Uterus (tissue), 4 donors: ENCODE data around the gene EXOC1. TPM values are rescaled to one million over a fixed set of nuclear protein-coding genes. Genes with fewer than 3 reads are reported as not detected.

Experiments
- DNase-seq, 2 donors: peaks; one replicate each; pipeline ENCODE4 v3.0.0-alpha.2; 2019 to 2020
- H3K27ac ChIP-seq, 2 donors: fragments of 200-600 bp; sonication (generic); 1 replicate in 1 of 2; 2 replicates in 1 of 2; pipeline ENCODE4 v1.5.1; 2016 to 2018
- H3K27me3 ChIP-seq, 2 donors: fragments of 200-600 bp; sonication (generic); one replicate each; pipeline ENCODE4 v1.5.1; 2018 to 2019; ENCODE audit warnings: control low read depth in 1 of 2
- H3K36me3 ChIP-seq, 2 donors: fragments of 200-600 bp; sonication (generic); one replicate each; pipeline ENCODE4 v1.5.1; 2019; ENCODE audit warnings: control low read depth in 1 of 2
- H3K4me1 ChIP-seq, 2 donors: fragments of 200-600 bp; sonication (generic); one replicate each; pipeline ENCODE4 v1.5.1; 2018 to 2019; ENCODE audit warnings: control low read depth in 1 of 2
- H3K4me3 ChIP-seq, 2 donors: fragments of 200-600 bp; sonication (generic); 1 replicate in 1 of 2; 2 replicates in 1 of 2; pipeline ENCODE4 v1.5.1; 2018 to 2019; ENCODE audit warnings: mild to moderate bottlenecking in 1 of 2
- H3K9me3 ChIP-seq, 2 donors: fragments of 200-600 bp; sonication (generic); one replicate each; pipeline ENCODE4 v1.5.1; 2019; ENCODE audit warnings: control low read depth in 1 of 2
- CTCF ChIP-seq, 4 experiments: fragments of 200-600 bp in 2 of 4; fragments of 450-650 bp in 2 of 4; sonication (generic) in 2 of 4; IDR thresholded peaks; one replicate each; pipeline ENCODE4 v1.5.1; 2016 to 2019; ENCODE audit warnings: antibody characterized with exemption in 4 of 4, mild to moderate bottlenecking in 2 of 4, moderate library complexity in 1 of 4
- POLR2A ChIP-seq, 2 donors: fragments of 450-650 bp; IDR thresholded peaks; one replicate each; pipeline ENCODE4 v1.6.1; 2016; ENCODE audit warnings: antibody characterized with exemption in 2 of 2, mild to moderate bottlenecking in 1 of 2, moderate library complexity in 1 of 2
- intact Hi-C: fragments of 100-400 bp; cut with DNase I; formaldehyde crosslinking; loops from one replicate; pipeline ENCODE4 v1.15.1; 2023; ENCODE audit warnings: low total_unique reads
- total RNA-seq, 4 donors: library from RNA; depleted of rRNA in 3 of 4; stranded (reverse); fragments of >200 nt in 3 of 4; gene quantifications; one replicate each; pipeline versions ENCODE4 v1.1.0 to v1.2.4, GENCODE V29; 2014 to 2023
- donor health status: DM: yes; HTN: yes; CAD: no.

EXOC1 gene
- total RNA-seq, 4 donors from 2014 or later, result 14.7 to 59.9 (median 33.8) TPM

- no peak overlapping the region for H3K4me3 ChIP-seq
- TF ChIP-seq POLR2A (IDR thresholded peaks at IDR 0.05), result no peak
- no peak for TF ChIP-seq CTCF (IDR thresholded peaks at IDR 0.05)
- H3K9me3 ChIP-seq, result no peaks in the 10 kb centered on the region
- no peaks in the 10 kb centered on the region for H3K36me3 ChIP-seq
- H3K4me1 ChIP-seq, result no peaks in the 10 kb centered on the region
- intact Hi-C loops, result no loop called here
- no peaks in the 10 kb centered on the region for H3K27me3 ChIP-seq
- no peak for DNase-seq
- H3K27ac ChIP-seq, result no peak overlapping the region
Observed at GRCh38 chr4:55827582-55827981, 25.9 kb upstream of the EXOC1 start.

GRCh38 chr4:55830048-55830447, 23.4 kb upstream of the EXOC1 start:
- TF ChIP-seq CTCF (IDR thresholded peaks at IDR 0.05) (no peak), POLR2A (IDR thresholded peaks at IDR 0.05) (no peak)
- H3K27me3 ChIP-seq, result no peaks in the 10 kb centered on the region
- no peaks in the 10 kb centered on the region for H3K9me3 ChIP-seq
- H3K27ac ChIP-seq, result no peak overlapping the region
- H3K4me1 ChIP-seq, result no peaks in the 10 kb centered on the region
- intact Hi-C loops, result no loop called here
- no peak overlapping the region for H3K4me3 ChIP-seq
- H3K36me3 ChIP-seq, result no peaks in the 10 kb centered on the region
- DNase-seq, result no peak

- Histone ChIP-seq H3K36me3 (no peaks in the 10 kb centered on the region), H3K4me3 (no peak overlapping the region), H3K4me1 (no peaks in the 10 kb centered on the region), H3K27ac (no peak overlapping the region), H3K9me3 (no peaks in the 10 kb centered on the region), H3K27me3 (no peaks in the 10 kb centered on the region)
- no peak for DNase-seq
- intact Hi-C loops, result no loop called here
- TF ChIP-seq POLR2A (IDR thresholded peaks at IDR 0.05), result no peak
- TF ChIP-seq CTCF (IDR thresholded peaks at IDR 0.05), result no peak
Observed at GRCh38 chr4:55830716-55831115, 22.7 kb upstream of the EXOC1 start.

GRCh38 chr4:55834086-55834795, 19.2 kb upstream of the EXOC1 start:
- Histone ChIP-seq H3K36me3 (no peaks in the 10 kb centered on the region), H3K27ac (no peak overlapping the region), H3K4me3 (no peak overlapping the region), H3K4me1 (no peaks in the 10 kb centered on the region), H3K27me3 (no peaks in the 10 kb centered on the region), H3K9me3 (no peaks in the 10 kb centered on the region)
- intact Hi-C loops, result no loop called here
- TF ChIP-seq POLR2A (IDR thresholded peaks at IDR 0.05) (no peak), CTCF (IDR thresholded peaks at IDR 0.05) (no peak)
- DNase-seq, result no peak

- no peak for TF ChIP-seq POLR2A (IDR thresholded peaks at IDR 0.05)
- TF ChIP-seq CTCF (IDR thresholded peaks at IDR 0.05), result no peak
- intact Hi-C loops, result no loop called here
Observed at GRCh38 chr4:55837903-55838302, 15.5 kb upstream of the EXOC1 start.

More at GRCh38 chr4:55837903-55838302, 15.5 kb upstream of the EXOC1 start:
- H3K4me1 ChIP-seq, result no peaks in the 10 kb centered on the region
- H3K4me3 ChIP-seq, result no peak overlapping the region
- H3K9me3 ChIP-seq, result no peaks in the 10 kb centered on the region
- no peak overlapping the region for H3K27ac ChIP-seq
- H3K36me3 ChIP-seq, result no peaks in the 10 kb centered on the region
- DNase-seq, result no peak
- no peaks in the 10 kb centered on the region for H3K27me3 ChIP-seq
